Measurements from ENCODE around the gene NUP210L.

The NUP210L gene

DNA sequence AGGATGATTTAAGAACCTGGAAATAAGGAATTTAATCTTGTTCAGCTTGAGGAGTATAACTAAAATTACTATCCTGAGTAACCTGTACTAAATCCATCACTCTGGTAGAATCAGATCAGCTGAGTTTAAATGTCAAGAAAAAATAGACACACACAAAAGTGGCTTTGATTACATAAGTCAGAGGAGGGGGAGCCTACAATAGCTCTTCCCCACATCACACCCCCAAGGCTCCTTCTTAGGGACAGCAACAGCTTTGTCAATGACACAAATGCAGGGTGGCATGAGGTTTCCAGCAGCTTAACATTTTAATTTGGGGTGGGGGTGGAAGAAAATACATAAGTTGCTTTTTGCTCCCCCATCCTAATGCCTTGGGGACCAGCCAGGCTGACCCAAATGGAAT, 12.6 kb upstream of the NUP210L start:
- Histone ChIP-seq H3K27ac (ENCODE audit: low read length, poor library complexity, severe bottlenecking) (no peak overlapping the region), H3K4me3 (ENCODE audit: insufficient read depth in 1 of 2, low read depth in 1 of 2, low read length in 2 of 2) (no peak overlapping the region), H3K14ac (ENCODE audit: low read length in 2 of 2) (no peak overlapping the region), H4K8ac (ENCODE audit: low read length) (no peak overlapping the region), H2BK120ac (ENCODE audit: low read depth, low read length) (no peak overlapping the region), H3K9me3 (ENCODE audit: control insufficient read depth, low read length) (no peaks in the 10 kb centered on the region), H4K91ac (ENCODE audit: low read length) (no peak overlapping the region), H3K79me1 (replicated peaks; ENCODE audit: low read length, poor library complexity, severe bottlenecking) (peaks cover 35% of the 10 kb centered on the region), H3K9ac (ENCODE audit: low read length) (no peak overlapping the region), H3K4me1 (ENCODE audit: control insufficient read depth, insufficient read depth, low read depth, low read length) (no peaks in the 10 kb centered on the region), H3K4me2 (ENCODE audit: low read length, poor library complexity, severe bottlenecking) (no peak overlapping the region), H3K4ac (ENCODE audit: low read depth in 1 of 2, low read length in 2 of 2) (no peak overlapping the region), H2AFZ (ENCODE audit: low read depth, low read length) (no peak overlapping the region), H2BK15ac (ENCODE audit: low read depth, poor library complexity, severe bottlenecking) (no peak overlapping the region), H3K23ac (ENCODE audit: low read length in 2 of 2) (no peak overlapping the region), H2BK5ac (ENCODE audit: low read depth, low read length, poor library complexity, severe bottlenecking) (no peak overlapping the region), H3K18ac (ENCODE audit: low read depth in 1 of 2, low read length in 2 of 2) (no peak overlapping the region), H3K27me3 (ENCODE audit: control insufficient read depth in 1 of 2, insufficient read depth in 1 of 2, low read length in 2 of 2) (no peaks in the 10 kb centered on the region), H3K36me3 (ENCODE audit: control insufficient read depth in 1 of 2, insufficient read depth in 2 of 2, low read depth in 1 of 2, low read length in 2 of 2) (peaks cover 56 to 99% of the 10 kb centered on the region in 2 experiments), H2BK12ac (ENCODE audit: low read length in 2 of 2) (no peak overlapping the region), H2AK5ac (ENCODE audit: low read length, severe bottlenecking) (no peak overlapping the region)
- DNase-seq, result no peak

DNA sequence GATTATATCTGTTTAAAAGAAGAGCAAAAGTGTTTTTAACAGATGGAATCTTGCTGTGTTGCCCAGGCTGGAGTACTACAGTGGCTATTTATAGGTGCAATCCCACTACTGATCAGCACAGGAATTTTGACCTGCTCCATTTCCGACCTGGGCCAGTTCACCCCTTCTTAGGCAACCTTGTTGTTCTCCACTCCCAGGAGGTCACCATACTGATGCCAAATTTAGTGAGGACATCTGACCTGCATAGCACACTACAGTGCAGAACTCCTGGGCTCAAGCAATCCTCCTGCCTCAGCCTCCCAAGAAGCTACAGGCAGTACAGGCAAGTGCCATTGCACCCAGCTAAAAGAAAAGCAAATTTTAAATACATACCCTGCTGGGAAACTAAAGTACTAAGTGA, 11.3 kb upstream of the NUP210L start:
- H3K23ac ChIP-seq (ENCODE audit: low read length in 2 of 2), result no peak overlapping the region
- no peak overlapping the region for H4K8ac ChIP-seq (ENCODE audit: low read length)
- H3K27me3 ChIP-seq (ENCODE audit: control insufficient read depth in 1 of 2, insufficient read depth in 1 of 2, low read length in 2 of 2), result no peaks in the 10 kb centered on the region
- H2AFZ ChIP-seq (ENCODE audit: low read depth, low read length), result no peak overlapping the region
- no peak overlapping the region for H3K9ac ChIP-seq (ENCODE audit: low read length)
- H3K36me3 ChIP-seq (ENCODE audit: control insufficient read depth in 1 of 2, insufficient read depth in 2 of 2, low read depth in 1 of 2, low read length in 2 of 2), result peaks cover 48 to 97% of the 10 kb centered on the region in 2 experiments
- no peak overlapping the region for H2BK15ac ChIP-seq (ENCODE audit: low read depth, poor library complexity, severe bottlenecking)
- no peaks in the 10 kb centered on the region for H3K9me3 ChIP-seq (ENCODE audit: control insufficient read depth, low read length)
- H3K4me1 ChIP-seq (ENCODE audit: control insufficient read depth, insufficient read depth, low read depth, low read length), result no peaks in the 10 kb centered on the region
- no peak overlapping the region for H3K4ac ChIP-seq (ENCODE audit: low read depth in 1 of 2, low read length in 2 of 2)
- WGBS, result 91% methylated on average over 1 of the region's 1 CpG
- H2BK5ac ChIP-seq (ENCODE audit: low read depth, low read length, poor library complexity, severe bottlenecking), result no peak overlapping the region
- peaks cover 31% of the 10 kb centered on the region for H3K79me1 ChIP-seq (replicated peaks; ENCODE audit: low read length, poor library complexity, severe bottlenecking)
- H2BK12ac ChIP-seq (ENCODE audit: low read length in 2 of 2), result no peak overlapping the region
- H4K91ac ChIP-seq (ENCODE audit: low read length), result no peak overlapping the region
- H3K18ac ChIP-seq (ENCODE audit: low read depth in 1 of 2, low read length in 2 of 2), result no peak overlapping the region
- no peak overlapping the region for H3K27ac ChIP-seq (ENCODE audit: low read length, poor library complexity, severe bottlenecking)
- no peak overlapping the region for H2BK120ac ChIP-seq (ENCODE audit: low read depth, low read length)
- H3K4me3 ChIP-seq (ENCODE audit: insufficient read depth in 1 of 2, low read depth in 1 of 2, low read length in 2 of 2), result no peak overlapping the region
- no peak for DNase-seq
- H3K14ac ChIP-seq (ENCODE audit: low read length in 2 of 2), result no peak overlapping the region
- H3K4me2 ChIP-seq (ENCODE audit: low read length, poor library complexity, severe bottlenecking), result no peak overlapping the region
- H2AK5ac ChIP-seq (ENCODE audit: low read length, severe bottlenecking), result no peak overlapping the region

DNA sequence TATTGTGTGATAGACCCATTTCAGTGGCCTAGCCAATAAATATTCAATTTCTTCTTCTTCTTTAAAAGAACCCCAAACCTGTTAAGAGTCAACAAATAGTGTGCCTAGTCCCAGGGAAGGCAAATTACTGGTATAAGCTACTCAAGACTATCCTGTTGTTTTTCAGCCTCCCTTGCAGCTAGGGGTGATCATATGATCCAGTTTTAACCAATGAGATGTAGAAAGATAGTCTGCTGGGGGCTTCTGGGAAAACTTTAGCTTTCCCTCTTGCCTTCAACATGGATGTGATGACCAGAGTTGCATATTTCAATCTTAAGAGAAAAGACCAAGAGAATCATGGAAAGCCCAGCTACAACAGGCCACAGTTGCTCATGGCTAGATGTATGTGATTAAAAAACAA, 4.7 kb upstream of the NUP210L start:
- Histone ChIP-seq H2AK5ac (ENCODE audit: low read length, severe bottlenecking) (no peak overlapping the region), H3K4me3 (ENCODE audit: insufficient read depth in 1 of 2, low read depth in 1 of 2, low read length in 2 of 2) (no peak overlapping the region), H2BK120ac (ENCODE audit: low read depth, low read length) (no peak overlapping the region), H4K91ac (ENCODE audit: low read length) (no peak overlapping the region), H2BK15ac (ENCODE audit: low read depth, poor library complexity, severe bottlenecking) (no peak overlapping the region), H3K79me1 (replicated peaks; ENCODE audit: low read length, poor library complexity, severe bottlenecking) (peaks cover 22% of the 10 kb centered on the region), H3K4me1 (ENCODE audit: control insufficient read depth, insufficient read depth, low read depth, low read length) (no peaks in the 10 kb centered on the region), H3K18ac (ENCODE audit: low read depth in 1 of 2, low read length in 2 of 2) (no peak overlapping the region), H2BK12ac (ENCODE audit: low read length in 2 of 2) (no peak overlapping the region), H2BK5ac (ENCODE audit: low read depth, low read length, poor library complexity, severe bottlenecking) (no peak overlapping the region), H3K27ac (ENCODE audit: low read length, poor library complexity, severe bottlenecking) (no peak overlapping the region), H3K9ac (ENCODE audit: low read length) (no peak overlapping the region), H3K9me3 (ENCODE audit: control insufficient read depth, low read length) (peaks cover 3% of the 10 kb centered on the region), H3K14ac (ENCODE audit: low read length in 2 of 2) (no peak overlapping the region), H4K8ac (ENCODE audit: low read length) (no peak overlapping the region), H3K36me3 (ENCODE audit: control insufficient read depth in 1 of 2, insufficient read depth in 2 of 2, low read depth in 1 of 2, low read length in 2 of 2) (peaks cover 35 to 96% of the 10 kb centered on the region in 2 experiments), H2AFZ (ENCODE audit: low read depth, low read length) (no peak overlapping the region), H3K4me2 (ENCODE audit: low read length, poor library complexity, severe bottlenecking) (no peak overlapping the region), H3K4ac (ENCODE audit: low read depth in 1 of 2, low read length in 2 of 2) (no peak overlapping the region), H3K27me3 (ENCODE audit: control insufficient read depth in 1 of 2, insufficient read depth in 1 of 2, low read length in 2 of 2) (no peaks in the 10 kb centered on the region), H3K23ac (ENCODE audit: low read length in 2 of 2) (no peak overlapping the region)
- DNase-seq, result no peak

DNA sequence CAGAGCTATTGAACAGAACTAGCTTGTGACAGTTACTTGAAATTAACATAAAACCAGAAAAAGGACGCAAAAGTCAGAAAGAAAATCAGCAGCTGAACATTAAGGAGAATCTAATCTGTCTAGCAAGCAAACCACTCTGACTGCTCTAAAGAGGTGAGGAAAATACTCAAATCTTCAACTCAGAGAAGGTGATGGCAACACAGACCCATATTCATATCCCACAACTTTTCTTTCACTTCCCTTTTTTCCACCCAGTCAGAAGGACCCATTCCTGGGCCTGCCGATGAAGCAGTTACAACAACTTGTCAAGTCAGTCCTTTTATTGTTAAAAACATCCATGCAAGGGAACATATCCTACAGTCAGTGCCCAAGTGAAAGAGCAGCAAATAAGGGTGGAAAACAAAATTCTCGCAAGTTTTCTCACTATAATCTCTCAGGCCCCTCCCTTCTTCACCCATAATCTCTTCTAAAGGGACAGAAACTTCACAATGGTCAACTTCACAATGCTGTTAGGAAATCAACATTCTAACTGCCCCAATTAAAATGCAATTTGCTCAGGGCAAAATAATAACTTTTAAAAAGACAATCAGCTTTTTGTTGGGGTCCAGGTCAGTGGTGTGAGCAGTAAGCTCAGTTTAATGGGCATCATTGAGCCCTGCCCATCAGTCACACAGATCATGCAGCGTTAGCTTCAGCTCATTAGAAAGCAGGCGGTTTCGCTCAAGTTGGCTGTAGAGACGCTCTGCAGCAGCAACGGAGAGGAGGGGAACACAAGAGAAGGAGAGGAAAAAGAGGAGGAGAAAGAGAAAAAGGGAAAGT, 3.6 kb upstream of the NUP210L start:
- no peak overlapping the region for H3K23ac ChIP-seq (ENCODE audit: low read length in 2 of 2)
- H3K4ac ChIP-seq (ENCODE audit: low read depth in 1 of 2, low read length in 2 of 2), result no peak overlapping the region
- DNase-seq, result no peak
- H3K27ac ChIP-seq (ENCODE audit: low read length, poor library complexity, severe bottlenecking), result no peak overlapping the region
- no peak overlapping the region for H3K18ac ChIP-seq (ENCODE audit: low read depth in 1 of 2, low read length in 2 of 2)
- no peak overlapping the region for H2BK5ac ChIP-seq (ENCODE audit: low read depth, low read length, poor library complexity, severe bottlenecking)
- no peak overlapping the region for H2BK15ac ChIP-seq (ENCODE audit: low read depth, poor library complexity, severe bottlenecking)
- peak overlapping the region in 1 of 2 experiments; percentile 17 for H3K14ac ChIP-seq (ENCODE audit: low read length in 2 of 2)
- no peaks in the 10 kb centered on the region for H3K4me1 ChIP-seq (ENCODE audit: control insufficient read depth, insufficient read depth, low read depth, low read length)
- no peak overlapping the region for H2BK120ac ChIP-seq (ENCODE audit: low read depth, low read length)
- peaks cover 29 to 89% of the 10 kb centered on the region in 2 experiments for H3K36me3 ChIP-seq (ENCODE audit: control insufficient read depth in 1 of 2, insufficient read depth in 2 of 2, low read depth in 1 of 2, low read length in 2 of 2)
- WGBS, result 99% methylated on average over 8 of the region's 8 CpGs
- H3K27me3 ChIP-seq (ENCODE audit: control insufficient read depth in 1 of 2, insufficient read depth in 1 of 2, low read length in 2 of 2), result no peaks in the 10 kb centered on the region
- no peak overlapping the region for H2BK12ac ChIP-seq (ENCODE audit: low read length in 2 of 2)
- no peak overlapping the region for H3K4me3 ChIP-seq (ENCODE audit: insufficient read depth in 1 of 2, low read depth in 1 of 2, low read length in 2 of 2)
- no peak overlapping the region for H2AFZ ChIP-seq (ENCODE audit: low read depth, low read length)
- H4K8ac ChIP-seq (ENCODE audit: low read length), result no peak overlapping the region
- no peak overlapping the region for H3K4me2 ChIP-seq (ENCODE audit: low read length, poor library complexity, severe bottlenecking)
- peak overlapping the region; percentile 7 for H3K9ac ChIP-seq (ENCODE audit: low read length)
- no peak overlapping the region for H2AK5ac ChIP-seq (ENCODE audit: low read length, severe bottlenecking)
- no peak overlapping the region for H4K91ac ChIP-seq (ENCODE audit: low read length)
- peaks cover 3% of the 10 kb centered on the region for H3K9me3 ChIP-seq (ENCODE audit: control insufficient read depth, low read length)
- H3K79me1 ChIP-seq (replicated peaks; ENCODE audit: low read length, poor library complexity, severe bottlenecking), result peaks cover 15% of the 10 kb centered on the region

Data from mesenchymal stem cell (in vitro differentiated cells and primary cell).